Stimulated activated naive B cell treated with anti-CD40 and anti-IgM and Interleukin-4, amounts not matched to agents 10 μg/mL and 1 μg/mL and 100 μg/mL, for 72 hours (primary cell): ENCODE data around the gene RAI1.
A peak's percentile ranks its signal among the peaks of the same experiment; 100 is the strongest.

Experiments used
- ATAC-seq, 2 donors: fragments of 150-1000 bp; cut with Tn5 transposase; replicated peaks; 2 replicates each; pipeline ENCODE4 v1.10.0; 2021; ENCODE audit warnings: moderate library complexity in 1 of 2
- DNase-seq: peaks from one replicate; pipeline ENCODE4 v3.0.0; 2021
- H3K27ac Mint-ChIP-seq: one replicate; pipeline ENCODE4 v1.8.0; 2022; ENCODE audit warnings: mild to moderate bottlenecking, mixed read lengths
- H3K27me3 Mint-ChIP-seq, 2 donors: one replicate each; pipeline ENCODE4 v1.8.0; 2022; ENCODE audit warnings: mixed read lengths in 2 of 2
- H3K36me3 Mint-ChIP-seq, 2 donors: one replicate each; pipeline ENCODE4 v1.8.0; 2022; ENCODE audit warnings: mixed read lengths in 2 of 2, mild to moderate bottlenecking in 1 of 2
- H3K4me1 Mint-ChIP-seq, 2 donors: one replicate each; pipeline ENCODE4 v1.8.0; 2022; ENCODE audit warnings: mixed read lengths in 2 of 2, mild to moderate bottlenecking in 1 of 2
- H3K4me3 Mint-ChIP-seq, 2 donors: one replicate each; pipeline ENCODE4 v1.8.0; 2022; ENCODE audit warnings: mild to moderate bottlenecking in 2 of 2, mixed read lengths in 2 of 2, moderate library complexity in 1 of 2
- H3K9me3 Mint-ChIP-seq, 2 donors: one replicate each; pipeline ENCODE4 v1.8.0; 2022; ENCODE audit warnings: mixed read lengths in 2 of 2, mild to moderate bottlenecking in 1 of 2

RAI1 gene

DNA sequence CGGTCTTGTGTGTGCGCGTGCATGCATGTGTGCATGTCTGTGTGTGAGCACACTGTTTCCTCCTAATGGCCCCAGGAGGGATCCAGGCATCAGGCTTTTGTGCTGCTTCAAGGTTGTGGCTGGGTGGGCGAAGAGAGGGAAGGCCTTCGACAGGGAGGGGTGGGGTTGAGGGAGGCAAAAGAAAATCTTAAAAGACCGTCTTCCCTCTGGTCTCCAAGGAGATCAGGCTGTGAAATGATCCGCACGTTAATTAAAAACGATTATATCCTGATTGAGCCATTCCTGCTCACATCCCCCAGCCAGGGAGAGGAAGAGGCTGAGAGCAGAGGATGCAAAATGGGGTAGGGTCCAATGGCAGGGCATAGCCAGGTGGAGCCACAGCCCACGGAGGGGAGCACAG, 46.9 kb downstream of the RAI1 start:
- DNase-seq: no peak
- Mint-ChIP-seq H3K4me3 (no peak overlapping the region), H3K4me1 (peaks cover 29 to 43% of the 10 kb centered on the region in 2 donors)

DNA sequence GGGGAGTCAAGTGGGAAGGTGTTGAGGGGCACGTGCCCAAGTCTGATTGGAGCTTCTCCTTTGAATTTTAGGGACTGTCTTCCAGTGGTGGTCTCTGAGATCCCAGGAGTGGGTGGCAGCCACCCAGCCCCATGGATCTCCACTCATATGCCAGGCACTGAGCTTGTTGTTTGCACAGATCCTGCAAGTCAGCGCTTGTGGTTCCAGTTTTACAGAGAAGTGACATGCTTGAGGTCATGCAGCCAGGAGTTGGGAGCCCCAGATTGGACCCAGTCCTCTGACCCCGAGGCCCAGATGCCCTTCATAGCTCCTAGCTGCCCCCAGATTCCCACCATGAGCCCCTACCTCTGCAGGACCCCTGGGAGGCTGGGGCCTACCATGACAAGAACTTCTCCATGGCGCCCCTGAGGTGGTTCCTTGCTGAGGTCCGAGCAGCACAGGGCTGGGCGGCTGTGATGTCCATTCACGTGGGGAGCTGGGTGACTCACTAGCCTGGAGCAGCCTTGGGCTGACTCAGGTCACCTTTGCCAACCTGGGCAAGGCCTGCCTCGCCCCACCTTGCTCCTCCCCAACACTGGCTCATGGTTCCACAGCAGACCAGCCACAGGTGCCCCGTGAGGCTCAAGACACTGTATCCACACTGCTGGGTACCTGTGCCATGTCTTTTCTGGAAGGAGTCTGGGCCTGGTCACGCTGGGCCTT, 47.4 kb downstream of the RAI1 start:
- DNase-seq: no peak
- no peak for ATAC-seq
- Mint-ChIP-seq H3K27ac (no peak overlapping the region), H3K4me3 (no peak overlapping the region), H3K9me3 (no peaks in the 10 kb centered on the region), H3K27me3 (peaks cover 0 to 3% of the 10 kb centered on the region in 2 donors), H3K36me3 (peaks cover 5 to 32% of the 10 kb centered on the region in 2 donors), H3K4me1 (peaks cover 29 to 44% of the 10 kb centered on the region in 2 donors)

More for the DNA sequence above, 46.9 kb downstream of the RAI1 start:
- Mint-ChIP-seq H3K27ac (no peak overlapping the region), H3K27me3 (peaks cover 2 to 6% of the 10 kb centered on the region in 2 donors), H3K36me3 (peaks cover 5 to 33% of the 10 kb centered on the region in 2 donors), H3K9me3 (no peaks in the 10 kb centered on the region)
- no peak for ATAC-seq

DNA sequence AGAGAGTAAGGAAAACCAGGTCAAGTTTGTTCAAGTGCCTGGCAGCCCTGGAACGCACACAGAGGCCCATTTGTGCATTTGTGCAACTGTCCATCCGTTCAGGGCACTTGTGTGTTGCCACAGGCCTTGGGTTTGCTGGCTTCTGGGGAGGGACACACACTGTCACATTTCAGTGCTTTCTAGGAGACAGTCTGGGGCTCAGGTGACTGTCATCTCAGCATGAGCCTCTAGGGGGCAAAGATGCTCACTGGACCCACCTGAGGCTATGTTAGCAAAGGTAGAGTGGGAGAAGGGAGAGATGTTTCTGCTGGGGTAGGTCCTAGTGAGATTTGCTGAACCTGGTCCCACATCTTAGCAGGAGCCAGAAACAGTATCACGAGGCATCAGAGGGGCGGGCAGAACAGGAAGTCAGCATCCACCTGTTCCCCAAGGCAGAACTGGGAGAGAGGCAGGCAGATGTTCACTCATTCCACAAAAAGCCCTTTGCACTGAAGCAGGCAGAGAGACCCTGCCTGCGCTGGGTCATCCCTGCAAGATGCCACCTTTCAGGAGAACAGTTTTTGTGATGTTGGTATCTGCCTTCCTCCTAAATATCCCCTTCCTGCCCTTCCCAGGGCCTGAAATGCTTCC, 48.5 kb downstream of the RAI1 start:
- ATAC-seq: peak; percentile 90 to 91
- DNase-seq: peak; percentile 29
- no peaks in the 10 kb centered on the region for H3K27me3 Mint-ChIP-seq
- peaks cover 31 to 46% of the 10 kb centered on the region in 2 donors for H3K4me1 Mint-ChIP-seq
- H3K27ac Mint-ChIP-seq: no peak overlapping the region
- H3K36me3 Mint-ChIP-seq: peaks cover 5 to 32% of the 10 kb centered on the region in 2 donors
- H3K4me3 Mint-ChIP-seq: no peak overlapping the region
- no peaks in the 10 kb centered on the region for H3K9me3 Mint-ChIP-seq

DNA sequence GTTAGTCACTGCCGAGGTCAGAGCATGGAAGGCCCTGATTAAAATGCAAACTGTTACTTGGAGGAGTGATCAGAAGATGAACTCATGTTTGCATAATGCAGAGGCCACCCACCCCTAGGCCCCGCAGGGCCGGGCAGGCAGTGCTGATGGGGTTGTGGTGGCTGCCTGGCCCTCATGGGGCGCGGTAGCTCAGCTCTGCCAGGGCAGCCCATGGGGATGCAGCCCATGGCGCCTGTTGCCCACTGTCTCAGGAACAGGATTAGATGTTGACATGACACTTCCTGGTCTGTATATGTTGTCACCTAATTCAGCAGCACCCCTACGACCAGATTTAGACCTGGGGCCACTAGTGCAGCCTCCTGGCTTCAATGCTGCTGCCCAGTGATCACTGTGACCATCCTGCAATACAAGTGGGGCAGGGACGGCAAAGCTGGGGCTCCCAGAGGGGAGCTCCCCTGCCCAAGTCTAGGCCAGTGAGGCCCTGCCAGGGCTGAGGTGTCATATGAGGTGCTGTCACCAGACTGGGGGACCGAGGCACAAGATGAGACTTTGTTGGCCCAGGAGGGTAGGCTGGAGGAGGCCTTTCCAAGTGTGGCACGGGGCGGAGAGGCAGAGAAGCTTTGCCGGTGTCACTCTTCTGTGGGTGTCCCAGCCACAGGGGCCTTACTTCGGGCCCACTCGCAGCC, 49.1 kb downstream of the RAI1 start:
- H3K27ac Mint-ChIP-seq: no peak overlapping the region
- no peaks in the 10 kb centered on the region for H3K9me3 Mint-ChIP-seq
- no peak for ATAC-seq
- H3K36me3 Mint-ChIP-seq: peaks cover 5 to 29% of the 10 kb centered on the region in 2 donors
- no peak for DNase-seq
- H3K27me3 Mint-ChIP-seq: no peaks in the 10 kb centered on the region
- peaks cover 28 to 46% of the 10 kb centered on the region in 2 donors for H3K4me1 Mint-ChIP-seq
- no peak overlapping the region for H3K4me3 Mint-ChIP-seq

DNA sequence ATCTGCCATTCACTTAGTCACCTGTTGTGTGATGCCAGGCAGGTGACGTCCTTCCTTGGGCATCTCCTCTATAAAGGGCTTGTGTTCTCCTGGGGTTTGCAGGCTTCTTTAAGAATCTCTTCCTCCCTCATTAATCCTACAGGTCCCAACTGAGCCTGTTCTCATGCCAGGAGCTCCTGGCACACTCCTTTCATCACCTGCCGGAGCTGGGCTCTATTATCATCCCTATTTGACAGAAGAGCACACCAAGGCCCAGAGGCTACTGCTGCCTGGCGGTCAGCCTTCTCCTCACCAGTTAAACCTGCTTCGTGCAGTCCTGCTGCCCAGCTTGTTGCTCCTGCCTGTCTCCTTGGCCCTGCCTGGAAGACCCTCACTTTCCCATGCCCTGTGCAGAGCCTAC, 51.2 kb downstream of the RAI1 start:
- Mint-ChIP-seq H3K27ac (no peak overlapping the region), H3K4me1 (peaks cover 38 to 56% of the 10 kb centered on the region in 2 donors), H3K9me3 (no peaks in the 10 kb centered on the region), H3K36me3 (peaks cover 13 to 40% of the 10 kb centered on the region in 2 donors), H3K27me3 (no peaks in the 10 kb centered on the region), H3K4me3 (no peak overlapping the region)
- no peak for ATAC-seq
- DNase-seq: no peak

DNA sequence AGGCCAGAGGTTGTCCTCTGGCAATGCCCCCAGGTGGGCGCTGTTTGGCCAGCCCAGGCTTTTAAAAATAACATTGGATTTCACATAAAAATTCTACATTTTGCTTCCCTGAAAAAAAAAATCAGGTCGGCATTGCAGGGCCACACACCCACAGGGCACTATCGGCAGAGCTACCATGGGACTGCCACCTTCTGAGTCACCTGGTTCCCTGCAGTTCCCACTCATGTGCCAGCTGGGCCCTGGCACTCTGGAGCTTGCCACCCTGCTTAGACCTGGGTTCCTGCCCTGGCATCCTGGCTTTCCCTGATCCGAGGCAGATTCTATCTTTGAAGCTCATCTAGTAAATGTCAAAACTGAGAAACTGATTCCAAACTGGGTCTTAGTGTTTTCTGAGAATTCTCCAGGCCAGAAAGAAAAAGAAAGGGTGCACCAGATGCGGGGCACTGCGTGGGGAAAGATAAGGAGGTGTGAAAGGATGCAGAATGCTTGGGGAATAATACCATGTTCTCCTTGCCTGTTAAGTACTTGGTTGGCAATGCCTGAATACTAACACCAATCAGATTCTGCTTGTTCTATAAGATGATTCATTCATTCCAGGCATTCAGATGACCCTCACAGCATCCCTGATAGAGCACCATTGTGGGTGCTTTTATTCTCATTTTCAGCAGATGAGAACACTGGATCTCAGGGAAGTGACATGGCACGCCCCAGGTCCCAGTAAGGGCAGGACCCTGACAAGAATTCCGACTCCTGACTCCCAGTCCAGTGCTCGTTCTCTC, 51.8 kb downstream of the RAI1 start:
- Mint-ChIP-seq H3K9me3 (no peaks in the 10 kb centered on the region), H3K27ac (no peak overlapping the region), H3K36me3 (peaks cover 13 to 33% of the 10 kb centered on the region in 2 donors), H3K27me3 (no peaks in the 10 kb centered on the region), H3K4me1 (peaks cover 41 to 63% of the 10 kb centered on the region in 2 donors), H3K4me3 (no peak overlapping the region)
- no peak for ATAC-seq
- DNase-seq: no peak

DNA sequence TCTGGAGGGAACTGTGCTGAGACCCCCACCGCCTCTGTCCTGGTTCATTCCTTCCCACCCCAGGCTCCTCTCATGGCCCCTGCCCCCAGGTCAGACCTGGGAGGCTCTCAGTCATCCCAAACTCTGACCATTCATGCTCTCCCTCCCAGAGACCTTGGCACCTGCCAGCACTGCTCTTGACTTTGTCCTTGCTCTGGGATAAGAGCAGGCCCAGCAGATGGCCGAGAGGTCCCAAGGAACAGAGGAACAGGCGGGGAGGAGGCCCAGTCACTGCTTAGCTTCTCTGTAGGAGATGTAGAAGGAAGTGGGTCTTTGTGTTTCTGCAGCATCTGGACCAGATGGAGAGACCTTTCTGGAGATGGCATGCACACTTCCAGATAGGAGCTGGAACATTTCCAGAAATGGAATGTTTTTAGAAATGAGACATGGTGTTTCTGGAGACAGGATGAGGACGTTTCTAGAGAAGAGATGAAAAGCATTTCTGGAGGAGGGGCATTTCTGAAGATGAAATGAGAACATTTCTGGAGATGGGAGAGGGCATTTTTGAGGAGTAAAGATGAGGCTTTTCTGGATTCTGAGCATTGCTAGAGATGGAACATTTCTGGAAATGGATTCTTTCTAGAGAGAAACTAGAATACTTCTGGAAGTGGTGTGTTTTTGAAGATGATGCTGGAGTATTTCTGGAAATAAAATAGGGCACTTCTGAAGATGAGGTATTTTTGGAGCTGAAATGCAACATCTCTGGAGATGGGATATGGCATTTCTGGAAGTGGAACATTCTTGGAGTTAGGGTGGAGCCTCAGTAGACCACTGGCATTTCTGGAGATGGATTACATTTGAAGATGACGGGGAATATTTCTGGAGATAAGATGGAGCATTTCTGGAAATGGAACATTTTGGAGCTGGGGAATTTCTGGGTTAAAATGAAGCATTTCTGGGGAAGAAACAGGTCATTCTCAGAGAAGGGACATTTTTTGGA, 55.2 kb downstream of the RAI1 start:
- H3K36me3 Mint-ChIP-seq: peaks cover 8 to 22% of the 10 kb centered on the region in 2 donors
- H3K27ac Mint-ChIP-seq: no peak overlapping the region
- no peaks in the 10 kb centered on the region for H3K9me3 Mint-ChIP-seq
- ATAC-seq: no peak
- peaks cover 40 to 80% of the 10 kb centered on the region in 2 donors for H3K4me1 Mint-ChIP-seq
- no peaks in the 10 kb centered on the region for H3K27me3 Mint-ChIP-seq
- no peak for DNase-seq
- no peak overlapping the region for H3K4me3 Mint-ChIP-seq

DNA sequence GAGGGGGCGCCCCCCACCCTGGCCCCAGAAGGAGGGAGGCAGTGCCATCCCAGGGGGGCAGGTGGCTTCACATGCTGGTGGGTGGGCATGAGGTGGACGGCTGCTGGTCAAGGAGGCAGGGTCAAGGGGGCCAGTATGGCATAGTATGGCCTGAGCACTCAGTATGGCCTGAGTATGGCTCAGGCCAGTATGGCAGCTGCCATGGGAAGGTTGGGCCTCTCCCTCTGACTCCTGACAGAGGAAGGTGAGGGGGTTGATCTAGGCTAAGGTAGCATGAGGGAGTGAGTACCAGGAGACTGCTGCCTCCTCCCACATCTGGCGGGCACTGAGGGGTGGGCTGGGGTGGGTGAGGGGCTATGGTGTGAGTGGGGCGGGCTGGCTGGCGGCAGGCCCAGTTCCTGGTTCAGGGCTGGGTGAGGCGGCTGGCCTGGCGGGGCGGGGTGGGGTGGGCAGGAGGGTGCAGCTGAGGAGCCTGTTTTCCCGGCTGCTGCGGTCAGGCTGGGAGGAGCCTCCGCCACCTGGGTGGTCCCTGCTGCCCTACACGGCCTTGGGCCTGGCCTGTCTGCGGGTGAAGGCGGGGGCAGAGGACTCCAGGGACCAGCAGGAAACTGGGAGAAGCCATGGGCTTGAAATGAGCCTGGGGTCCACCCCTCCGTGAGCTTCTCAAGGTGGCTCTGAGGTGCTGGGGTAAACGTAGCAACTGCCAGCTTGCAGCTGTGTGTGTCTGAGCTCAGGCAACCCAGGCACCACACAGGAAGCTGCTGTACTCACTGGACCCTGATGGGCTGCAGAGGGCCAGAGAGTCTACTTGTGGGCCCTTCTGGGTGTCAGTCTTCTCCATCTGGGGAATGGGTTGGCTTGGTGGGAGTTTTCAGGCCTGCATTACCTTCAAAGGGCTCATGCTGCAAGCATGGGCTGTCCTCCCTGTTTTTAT, 57.0 kb downstream of the RAI1 start:
- no peak for DNase-seq
- peak overlapping the region; percentile 28 for H3K27ac Mint-ChIP-seq
- ATAC-seq: peak; percentile 80 to 85
- H3K4me3 Mint-ChIP-seq: peak overlapping the region in 1 of 2 donors; percentile 59
- peaks cover 8 to 12% of the 10 kb centered on the region in 2 donors for H3K36me3 Mint-ChIP-seq
- H3K27me3 Mint-ChIP-seq: no peaks in the 10 kb centered on the region
- no peaks in the 10 kb centered on the region for H3K9me3 Mint-ChIP-seq
- peaks cover 37 to 81% of the 10 kb centered on the region in 2 donors for H3K4me1 Mint-ChIP-seq

DNA sequence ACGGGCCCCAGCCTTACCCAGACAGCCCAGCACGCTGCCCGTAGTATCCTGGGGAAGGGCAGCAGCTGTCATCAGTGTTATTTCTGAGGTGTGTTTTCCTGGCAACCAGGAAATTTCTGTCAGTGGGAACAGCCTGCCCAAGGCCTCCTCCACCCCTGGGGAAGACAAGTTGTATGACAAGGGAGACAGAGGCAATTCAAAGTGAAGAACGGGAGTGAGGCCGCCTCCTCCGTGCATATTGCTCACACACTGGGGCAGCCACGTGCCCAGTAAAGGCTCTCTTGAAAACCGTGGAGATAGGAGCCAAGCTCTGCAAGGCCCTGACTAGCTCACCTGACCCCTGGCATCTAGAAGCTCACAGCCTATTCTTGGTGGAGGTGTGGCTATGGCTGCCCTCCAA, 57.6 kb downstream of the RAI1 start:
- Mint-ChIP-seq H3K27me3 (no peaks in the 10 kb centered on the region), H3K27ac (peak overlapping the region; percentile 28), H3K4me3 (no peak overlapping the region), H3K9me3 (no peaks in the 10 kb centered on the region), H3K4me1 (peaks cover 34 to 74% of the 10 kb centered on the region in 2 donors), H3K36me3 (peaks cover 8 to 12% of the 10 kb centered on the region in 2 donors)
- no peak for DNase-seq
- ATAC-seq: no peak

DNA sequence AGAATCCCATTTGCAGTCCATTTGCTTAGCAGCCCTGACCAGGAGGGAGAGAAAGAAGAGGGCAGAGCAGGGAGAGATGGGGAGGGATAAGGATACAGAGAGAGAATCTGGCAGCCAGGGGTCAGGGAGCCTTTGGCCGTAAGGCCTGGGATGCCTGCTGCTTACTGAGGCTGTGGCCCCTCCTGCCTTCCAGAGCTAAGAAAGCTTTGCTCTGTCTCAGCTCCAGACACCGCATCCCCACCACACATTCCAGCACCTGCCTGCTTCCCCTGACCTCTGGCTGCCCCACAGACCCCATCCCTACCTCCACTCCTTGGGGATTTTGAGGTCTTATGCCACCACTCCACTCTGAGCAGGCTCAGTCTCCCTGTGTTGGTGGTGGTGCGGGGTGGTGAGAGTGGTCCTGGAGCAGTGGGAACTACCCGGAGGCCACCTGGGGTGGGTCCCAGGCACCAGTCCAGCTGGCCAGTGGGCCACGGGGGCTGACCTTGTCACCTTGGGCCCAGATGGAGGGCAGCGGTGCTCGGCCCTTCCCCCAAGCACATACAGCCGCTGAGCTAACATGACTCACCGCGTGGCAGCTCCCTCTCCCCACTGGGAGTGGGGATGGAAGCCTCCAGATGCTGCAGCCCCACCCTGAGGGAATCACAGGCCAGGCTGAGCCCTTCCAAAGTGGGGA, 58.3 kb downstream of the RAI1 start:
- ATAC-seq (no peak), DNase-seq (no peak)
- H3K27ac Mint-ChIP-seq: no peak overlapping the region

DNA sequence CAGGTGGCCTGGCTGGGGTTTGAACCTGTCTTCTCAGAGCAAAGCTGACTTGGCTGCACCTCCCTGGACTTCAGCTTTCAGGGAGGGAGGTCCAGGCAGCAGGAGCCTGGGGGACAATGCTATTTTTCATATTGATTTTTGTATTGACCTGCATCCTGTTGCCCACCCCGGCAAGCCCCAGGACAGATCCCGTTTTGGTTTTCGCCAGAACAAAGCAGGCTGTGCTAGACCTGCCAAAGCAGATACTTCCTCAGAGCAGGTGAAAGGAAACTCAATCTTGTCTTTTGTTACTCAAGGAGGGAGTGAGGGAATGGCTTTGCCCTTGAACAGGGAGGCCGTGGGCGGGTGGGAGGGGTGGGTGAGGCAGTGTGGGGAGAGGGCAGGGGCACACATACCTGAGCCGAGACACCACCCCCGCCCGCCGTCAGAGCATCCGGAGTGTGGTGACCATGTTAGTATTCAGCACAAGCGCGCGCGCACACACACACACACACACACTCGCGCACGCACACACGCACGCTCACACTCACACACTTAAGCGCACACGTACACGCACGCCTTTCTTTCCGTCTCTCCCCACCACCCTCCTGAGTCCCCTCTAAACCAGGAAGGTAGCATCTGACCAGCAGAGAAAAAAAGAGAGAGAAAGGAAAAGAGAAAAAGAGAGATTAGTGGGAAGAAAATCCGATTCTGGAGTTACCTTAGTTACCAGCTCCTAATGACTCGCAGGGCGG, 59.5 kb downstream of the RAI1 start:
- Mint-ChIP-seq H3K27ac (peak overlapping the region; percentile 25), H3K9me3 (no peaks in the 10 kb centered on the region), H3K36me3 (peaks cover 13 to 16% of the 10 kb centered on the region in 2 donors), H3K27me3 (no peaks in the 10 kb centered on the region), H3K4me3 (no peak overlapping the region), H3K4me1 (peaks cover 29 to 64% of the 10 kb centered on the region in 2 donors)
- no peak for ATAC-seq
- DNase-seq: no peak

More for the DNA sequence above, 58.3 kb downstream of the RAI1 start:
- Mint-ChIP-seq H3K36me3 (peaks cover 8 to 12% of the 10 kb centered on the region in 2 donors), H3K27me3 (no peaks in the 10 kb centered on the region), H3K4me1 (peaks cover 31 to 68% of the 10 kb centered on the region in 2 donors), H3K4me3 (no peak overlapping the region), H3K9me3 (no peaks in the 10 kb centered on the region)
